Stimulated activated naive CD8-positive, alpha-beta T cell treated with anti-CD3 and anti-CD28 coated beads, Interleukin-15, Interleukin-2, amounts not matched to agents 100 ng/mL and 50 ng/mL, for 24 hours (primary cell): ENCODE data around the gene MAGIX.

ENCODE experiments used
- H3K27ac Mint-ChIP-seq: one replicate; pipeline ENCODE4 v1.8.0; 2021; ENCODE audit warnings: mild to moderate bottlenecking, mixed read lengths
- H3K27me3 Mint-ChIP-seq: one replicate; pipeline ENCODE4 v1.8.0; 2021; ENCODE audit warnings: mixed read lengths
- H3K36me3 Mint-ChIP-seq: one replicate; pipeline ENCODE4 v1.8.0; 2021; ENCODE audit warnings: low read depth, mixed read lengths
- H3K4me1 Mint-ChIP-seq: one replicate; pipeline ENCODE4 v1.8.0; 2021; ENCODE audit warnings: low read depth, mixed read lengths
- H3K4me3 Mint-ChIP-seq: one replicate; pipeline ENCODE4 v1.8.0; 2021; ENCODE audit warnings: mild to moderate bottlenecking, mixed read lengths
- H3K9me3 Mint-ChIP-seq: one replicate; pipeline ENCODE4 v1.8.0; 2021; ENCODE audit warnings: mixed read lengths

The MAGIX gene

DNA sequence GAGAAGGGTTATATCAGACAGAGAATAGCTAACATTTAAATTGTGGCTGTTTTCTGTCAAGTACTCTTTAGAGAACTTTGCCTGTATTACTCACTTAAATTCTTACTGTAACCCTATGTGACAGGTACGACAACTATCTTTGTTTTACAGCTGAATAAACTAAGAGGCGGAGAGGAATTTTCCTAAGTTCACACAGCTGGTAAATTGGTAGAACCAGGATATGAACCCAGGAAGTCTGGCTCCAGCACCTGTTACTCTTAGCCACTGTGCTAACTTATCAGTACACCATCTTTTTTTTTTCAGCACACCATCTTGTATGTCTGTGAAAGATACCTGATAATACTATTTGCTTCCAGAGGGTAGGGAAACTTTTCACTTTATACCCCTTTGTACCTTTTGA is 39.5 kb downstream of the MAGIX start:
- Mint-ChIP-seq H3K27ac (no peak overlapping the region), H3K4me1 (peaks cover 16% of the 10 kb centered on the region), H3K27me3 (no peaks in the 10 kb centered on the region), H3K4me3 (no peak overlapping the region), H3K36me3 (no peaks in the 10 kb centered on the region), H3K9me3 (no peaks in the 10 kb centered on the region)

DNA sequence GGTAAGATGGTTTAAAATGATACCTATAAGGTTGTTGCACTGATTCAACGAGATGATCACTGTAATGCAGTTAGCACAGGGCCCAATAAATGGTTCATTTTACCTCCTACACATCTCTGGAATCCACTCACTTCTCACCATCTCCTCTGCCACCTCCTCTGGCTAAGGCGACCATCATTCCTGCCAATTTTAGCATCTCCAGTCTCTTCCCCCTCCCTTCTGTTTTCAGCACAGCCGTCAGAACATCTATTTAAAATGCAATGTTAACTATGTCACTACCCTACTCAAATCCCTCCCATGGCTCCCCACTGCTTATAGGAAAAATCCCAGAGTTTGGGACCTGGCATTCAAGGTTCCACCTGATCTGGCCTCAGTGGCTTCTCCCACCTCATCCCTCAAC is 41.0 kb downstream of the MAGIX start:
- no peak overlapping the region for H3K4me3 Mint-ChIP-seq
- H3K9me3 Mint-ChIP-seq: no peaks in the 10 kb centered on the region
- no peak overlapping the region for H3K27ac Mint-ChIP-seq
- H3K36me3 Mint-ChIP-seq: no peaks in the 10 kb centered on the region
- H3K4me1 Mint-ChIP-seq: peaks cover 10% of the 10 kb centered on the region
- H3K27me3 Mint-ChIP-seq: no peaks in the 10 kb centered on the region

DNA sequence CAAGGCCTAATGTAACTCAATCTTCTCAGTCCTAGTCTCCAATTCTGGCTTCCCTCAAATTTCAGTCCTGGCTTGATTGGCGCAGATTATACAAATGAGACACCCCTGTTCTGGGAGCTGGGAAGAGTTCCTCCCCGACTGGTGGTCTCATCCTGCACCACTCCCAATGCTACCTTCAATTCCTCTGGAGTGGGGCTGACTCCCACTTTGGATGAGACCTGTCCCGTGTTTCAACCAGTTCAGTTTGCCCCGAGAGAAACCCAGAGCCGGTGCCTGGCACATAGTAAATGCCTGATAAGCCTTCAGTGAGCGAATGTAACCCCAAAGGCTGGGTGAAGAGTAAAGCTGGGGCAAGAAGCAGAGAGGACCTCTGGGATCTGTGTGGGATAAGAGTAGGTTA is 41.5 kb downstream of the MAGIX start:
- no peaks in the 10 kb centered on the region for H3K36me3 Mint-ChIP-seq
- H3K27me3 Mint-ChIP-seq: no peaks in the 10 kb centered on the region
- H3K4me3 Mint-ChIP-seq: no peak overlapping the region
- peaks cover 7% of the 10 kb centered on the region for H3K4me1 Mint-ChIP-seq
- H3K27ac Mint-ChIP-seq: no peak overlapping the region
- H3K9me3 Mint-ChIP-seq: no peaks in the 10 kb centered on the region

DNA sequence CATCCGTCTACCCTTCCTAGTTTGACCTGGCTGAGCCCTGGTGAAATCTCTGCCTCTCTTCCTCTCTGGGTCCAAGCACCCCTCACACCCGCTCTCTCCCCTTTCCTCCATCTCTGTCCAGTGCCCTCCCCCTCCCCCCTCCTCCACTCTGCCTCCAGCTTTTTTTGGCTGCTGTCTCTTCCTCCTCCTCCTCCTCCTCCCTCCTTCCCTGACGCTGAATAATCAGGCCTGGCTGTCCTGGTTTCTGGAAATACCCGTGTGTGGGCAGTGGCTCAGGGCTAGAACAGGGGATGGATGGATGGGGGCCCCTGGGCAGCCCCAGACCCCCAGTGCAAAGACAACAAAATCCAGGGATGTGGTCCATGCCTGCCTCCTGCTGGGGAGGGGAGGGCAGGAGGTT is 42.2 kb downstream of the MAGIX start:
- no peaks in the 10 kb centered on the region for H3K9me3 Mint-ChIP-seq
- H3K27ac Mint-ChIP-seq: no peak overlapping the region
- no peaks in the 10 kb centered on the region for H3K36me3 Mint-ChIP-seq
- no peaks in the 10 kb centered on the region for H3K27me3 Mint-ChIP-seq
- H3K4me1 Mint-ChIP-seq: peaks cover 6% of the 10 kb centered on the region
- H3K4me3 Mint-ChIP-seq: no peak overlapping the region

DNA sequence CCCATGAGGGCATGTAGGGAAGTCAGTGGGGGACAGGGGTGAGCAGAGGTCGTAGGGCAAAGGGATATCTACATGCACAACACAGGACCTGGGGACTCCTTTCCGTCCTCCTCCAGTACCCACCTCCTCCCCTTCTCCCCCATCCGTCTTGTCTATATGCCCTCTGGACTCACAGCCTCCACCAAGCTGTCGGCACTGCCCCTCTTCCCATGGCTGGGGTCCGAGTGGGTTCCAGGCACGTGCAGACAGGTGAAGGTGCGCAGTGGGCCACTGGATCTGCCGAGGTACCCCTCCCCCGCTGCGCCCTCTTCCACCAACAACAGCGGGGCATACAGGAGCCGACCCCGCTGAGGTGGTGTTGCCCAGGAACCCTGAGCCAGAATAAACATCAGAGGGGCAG is 42.9 kb downstream of the MAGIX start:
- Mint-ChIP-seq H3K36me3 (no peaks in the 10 kb centered on the region), H3K9me3 (no peaks in the 10 kb centered on the region), H3K27ac (no peak overlapping the region), H3K4me3 (no peak overlapping the region), H3K4me1 (peaks cover 6% of the 10 kb centered on the region), H3K27me3 (no peaks in the 10 kb centered on the region)

DNA sequence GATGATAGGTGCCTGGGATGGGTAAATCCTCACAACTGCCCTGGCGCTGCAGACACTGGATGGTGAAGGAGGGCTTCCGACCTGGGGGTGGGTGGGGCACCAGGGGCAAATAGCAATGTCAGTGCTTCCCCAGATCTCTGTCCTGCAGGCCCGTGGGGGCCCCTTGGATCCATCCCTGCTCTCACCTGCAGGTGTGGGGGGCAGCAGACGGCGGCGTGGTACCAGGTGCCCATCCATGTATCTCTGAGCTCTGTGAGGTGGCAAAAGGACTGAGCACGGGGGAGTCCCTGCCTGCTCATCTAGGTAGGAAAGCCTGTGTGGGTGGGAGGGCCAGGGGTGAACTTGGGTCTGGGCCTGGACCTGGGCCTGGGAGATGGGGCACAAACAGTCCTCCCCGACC is 44.0 kb downstream of the MAGIX start:
- no peak overlapping the region for H3K4me3 Mint-ChIP-seq
- H3K27me3 Mint-ChIP-seq: no peaks in the 10 kb centered on the region
- peaks cover 3% of the 10 kb centered on the region for H3K4me1 Mint-ChIP-seq
- H3K27ac Mint-ChIP-seq: no peak overlapping the region
- H3K9me3 Mint-ChIP-seq: no peaks in the 10 kb centered on the region
- no peaks in the 10 kb centered on the region for H3K36me3 Mint-ChIP-seq

DNA sequence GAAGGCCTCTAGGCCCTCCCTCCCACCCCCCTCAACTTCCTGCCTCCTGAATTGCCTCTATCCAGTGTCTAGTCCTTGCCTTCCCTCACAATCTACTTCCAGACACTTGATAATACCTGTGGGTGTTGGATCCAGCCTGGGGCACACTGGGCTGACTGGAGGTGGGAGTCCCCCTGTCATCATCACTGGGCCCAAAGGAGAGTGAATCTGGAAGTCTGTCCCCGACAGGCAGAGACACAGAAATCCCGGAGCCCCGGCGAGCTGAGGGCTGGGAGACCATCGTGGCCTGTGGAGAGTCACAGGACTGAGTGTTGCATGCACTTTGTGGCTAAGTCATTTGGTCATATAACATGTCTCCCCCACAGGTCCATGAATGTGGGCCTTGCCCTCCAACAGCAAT is 45.8 kb downstream of the MAGIX start:
- Mint-ChIP-seq H3K4me3 (no peak overlapping the region), H3K27ac (no peak overlapping the region), H3K4me1 (peaks cover 3% of the 10 kb centered on the region), H3K27me3 (no peaks in the 10 kb centered on the region), H3K9me3 (no peaks in the 10 kb centered on the region), H3K36me3 (no peaks in the 10 kb centered on the region)

DNA sequence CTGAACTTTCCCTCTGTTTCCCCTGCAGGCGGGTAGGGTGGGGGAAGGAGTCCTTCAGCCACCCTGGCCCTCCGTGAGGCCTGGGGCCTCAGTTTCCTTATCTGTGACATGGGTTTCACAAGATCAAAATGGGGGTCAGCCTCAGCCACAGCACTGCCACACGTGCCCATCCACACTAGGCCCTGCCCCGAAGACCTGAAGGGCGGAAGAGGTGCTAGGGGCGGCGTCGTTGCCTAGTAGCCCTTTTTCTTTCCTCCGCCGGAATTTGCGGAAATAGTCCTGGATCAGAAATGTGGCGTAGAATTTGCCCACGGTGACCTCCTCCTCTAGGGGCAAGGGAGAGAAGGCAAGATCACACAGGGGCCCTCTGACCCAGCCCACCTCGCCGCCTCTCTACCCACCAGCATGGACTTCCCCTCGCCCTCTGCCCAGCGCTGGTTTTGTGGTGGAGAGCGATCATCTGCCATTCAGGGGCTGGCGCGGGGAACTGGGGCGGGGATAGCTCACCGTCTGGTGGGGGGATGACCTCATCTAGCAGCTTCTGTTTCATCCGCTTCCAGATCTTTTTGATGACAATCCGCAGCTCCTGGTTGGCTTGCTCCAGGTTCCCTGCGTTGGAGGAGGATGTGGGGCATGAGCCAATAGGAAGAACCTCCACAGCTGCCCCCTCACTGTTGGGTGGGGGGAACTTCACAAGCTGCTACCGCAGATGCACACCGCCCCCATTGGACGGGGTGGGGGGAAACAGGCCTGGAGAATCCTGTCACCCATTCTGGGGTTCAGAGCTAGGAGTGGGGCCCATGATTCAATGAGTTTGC is 47.1 kb downstream of the MAGIX start:
- Mint-ChIP-seq H3K36me3 (no peaks in the 10 kb centered on the region), H3K27me3 (no peaks in the 10 kb centered on the region), H3K4me3 (peak overlapping the region; percentile 45), H3K4me1 (peaks cover 3% of the 10 kb centered on the region), H3K9me3 (no peaks in the 10 kb centered on the region), H3K27ac (no peak overlapping the region)

DNA sequence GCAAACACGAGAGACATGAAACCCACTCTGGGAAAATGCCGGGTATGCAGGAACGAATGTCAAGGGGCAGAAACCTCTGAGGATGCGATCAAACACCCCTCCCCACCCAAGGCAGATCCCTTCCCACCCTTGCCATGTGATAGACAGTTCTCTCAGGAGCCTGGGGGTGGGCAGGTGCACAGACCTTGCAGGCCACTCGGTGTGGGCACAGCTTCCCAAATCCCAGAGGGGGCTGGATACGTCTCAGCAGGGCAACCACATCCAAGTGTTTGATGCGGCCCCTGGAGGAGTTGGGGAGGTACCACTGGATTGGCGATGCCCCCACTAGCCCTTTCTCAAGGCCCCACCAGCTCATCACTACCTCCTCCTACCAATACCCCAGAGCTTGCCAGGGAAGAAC is 47.8 kb downstream of the MAGIX start:
- Mint-ChIP-seq H3K27ac (no peak overlapping the region), H3K27me3 (no peaks in the 10 kb centered on the region), H3K4me3 (no peak overlapping the region), H3K9me3 (no peaks in the 10 kb centered on the region), H3K36me3 (no peaks in the 10 kb centered on the region), H3K4me1 (peaks cover 3% of the 10 kb centered on the region)

DNA sequence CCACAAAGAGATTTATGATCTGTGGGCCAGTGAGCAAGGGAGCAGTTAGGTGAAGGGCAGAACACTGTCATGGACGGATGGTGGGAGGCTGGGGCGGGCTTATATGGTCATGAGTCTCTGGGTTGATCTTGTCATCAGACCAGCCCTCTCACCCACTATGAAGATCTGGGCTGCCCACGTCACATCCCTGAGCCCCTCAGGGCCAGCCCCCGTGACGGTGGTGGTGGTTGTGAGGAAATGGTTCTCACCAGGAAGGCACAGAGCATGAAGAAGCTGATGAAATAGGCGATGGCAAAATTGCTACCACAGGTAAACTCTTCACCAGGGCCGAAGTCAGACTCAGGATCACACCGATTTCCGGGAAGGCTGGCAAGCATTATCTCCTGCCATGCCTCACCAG is 48.5 kb downstream of the MAGIX start:
- H3K4me1 Mint-ChIP-seq: peaks cover 3% of the 10 kb centered on the region
- H3K27ac Mint-ChIP-seq: no peak overlapping the region
- no peaks in the 10 kb centered on the region for H3K36me3 Mint-ChIP-seq
- no peaks in the 10 kb centered on the region for H3K27me3 Mint-ChIP-seq
- H3K4me3 Mint-ChIP-seq: no peak overlapping the region
- H3K9me3 Mint-ChIP-seq: no peaks in the 10 kb centered on the region

DNA sequence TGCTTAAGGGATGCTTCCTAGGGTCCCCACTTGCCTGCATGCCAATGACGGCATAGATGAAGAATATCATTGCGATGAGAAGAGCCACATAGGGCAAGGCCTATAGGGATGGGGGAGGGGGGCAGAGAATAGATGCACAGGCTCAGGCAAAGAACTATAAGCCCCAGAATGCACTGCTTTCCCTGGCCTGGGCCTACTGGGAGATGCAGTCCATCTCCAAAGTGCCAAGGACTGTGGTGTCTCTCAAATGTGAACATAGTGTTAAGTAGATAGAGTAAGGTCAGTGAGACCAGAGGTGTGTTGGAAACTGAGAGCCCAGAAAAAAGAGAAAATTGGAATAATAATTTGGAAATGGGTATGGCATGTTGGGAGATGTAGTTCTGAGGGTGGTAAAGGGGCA is 49.7 kb downstream of the MAGIX start:
- Mint-ChIP-seq H3K36me3 (no peaks in the 10 kb centered on the region), H3K9me3 (no peaks in the 10 kb centered on the region), H3K4me1 (peaks cover 3% of the 10 kb centered on the region), H3K27me3 (no peaks in the 10 kb centered on the region), H3K4me3 (no peak overlapping the region), H3K27ac (no peak overlapping the region)

DNA sequence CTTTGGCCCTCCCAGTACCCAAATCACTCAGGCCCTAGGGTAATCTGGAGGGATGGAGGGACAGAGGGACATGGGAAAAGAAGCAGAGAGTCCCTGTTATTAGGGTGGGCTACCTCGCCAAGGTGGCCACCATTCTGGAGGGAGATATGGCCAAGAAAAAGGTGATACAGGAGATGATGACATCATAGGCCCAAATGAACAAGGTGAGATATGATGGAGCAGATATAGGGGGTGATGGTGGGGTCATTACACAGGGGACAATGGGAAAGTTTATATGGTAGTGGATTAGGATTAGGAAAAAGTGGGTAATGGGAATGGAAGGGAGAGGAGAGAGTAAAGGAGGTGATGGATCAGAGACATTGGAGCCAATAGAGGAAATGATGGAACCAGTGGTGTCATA is 50.3 kb downstream of the MAGIX start:
- Mint-ChIP-seq H3K36me3 (no peaks in the 10 kb centered on the region), H3K27ac (no peak overlapping the region), H3K4me1 (peaks cover 3% of the 10 kb centered on the region), H3K27me3 (no peaks in the 10 kb centered on the region), H3K4me3 (no peak overlapping the region), H3K9me3 (no peaks in the 10 kb centered on the region)

DNA sequence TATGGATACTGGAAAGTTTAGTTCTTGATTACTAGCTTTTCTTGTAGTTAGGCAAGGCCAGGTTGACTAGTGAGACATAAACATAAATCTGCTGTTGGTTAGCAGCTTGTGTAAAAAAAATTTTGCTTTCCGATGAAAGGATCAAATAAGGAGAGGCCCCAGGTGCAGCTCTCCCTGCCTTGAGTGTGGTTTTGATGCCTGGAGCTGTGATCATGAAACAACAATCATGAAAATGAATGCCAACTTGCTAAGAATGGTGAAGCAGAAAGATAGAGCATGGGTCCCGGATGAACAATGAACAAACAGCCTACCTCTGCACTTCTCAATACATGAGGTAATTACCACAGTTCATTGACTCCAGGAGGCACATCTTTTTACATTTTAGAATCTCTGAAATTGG is 51.9 kb downstream of the MAGIX start:
- Mint-ChIP-seq H3K4me3 (no peak overlapping the region), H3K36me3 (no peaks in the 10 kb centered on the region), H3K9me3 (no peaks in the 10 kb centered on the region), H3K27ac (no peak overlapping the region), H3K4me1 (no peaks in the 10 kb centered on the region), H3K27me3 (no peaks in the 10 kb centered on the region)

DNA sequence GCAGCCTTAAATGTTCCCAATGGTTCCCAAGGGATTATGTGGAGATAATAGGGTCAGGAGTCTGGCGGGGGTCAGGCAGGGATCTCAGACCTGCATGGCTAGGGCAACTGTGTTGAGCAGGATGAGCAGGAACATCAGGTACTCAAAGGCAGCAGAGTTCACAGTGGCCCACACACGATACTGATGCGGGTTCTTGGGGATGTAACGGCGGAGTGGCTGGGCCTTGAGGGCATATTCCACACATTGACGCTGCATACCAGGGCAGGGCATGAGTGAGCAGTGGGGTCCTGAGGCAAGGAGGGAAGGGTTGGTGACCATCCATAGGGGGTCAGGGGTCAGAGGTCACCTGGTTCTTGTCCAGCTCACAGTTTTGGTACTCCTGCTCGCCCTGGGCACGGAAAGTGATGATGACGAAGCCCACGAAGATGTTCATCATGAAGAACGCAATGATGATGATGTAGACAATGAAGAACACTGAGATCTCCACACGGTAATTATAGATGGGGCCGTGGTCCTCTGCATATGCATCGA is 52.5 kb downstream of the MAGIX start:
- H3K4me1 Mint-ChIP-seq: no peaks in the 10 kb centered on the region
- no peaks in the 10 kb centered on the region for H3K36me3 Mint-ChIP-seq
- no peak overlapping the region for H3K4me3 Mint-ChIP-seq
- no peaks in the 10 kb centered on the region for H3K27me3 Mint-ChIP-seq
- no peak overlapping the region for H3K27ac Mint-ChIP-seq
- no peaks in the 10 kb centered on the region for H3K9me3 Mint-ChIP-seq
